ENCODE measurements around the gene SLC15A1. TPM values are rescaled to one million over a fixed set of nuclear protein-coding genes. Genes with fewer than 3 reads are reported as not detected.
A peak's percentile ranks its signal among the peaks of the same experiment; 100 is the strongest.

The SLC15A1 gene
- total RNA-seq, 2 experiments from 2014 or later: not detected

- BruUV-seq (replicated peaks): no TSS peak
- Histone ChIP-seq H4K20me1 (ENCODE audit: insufficient read depth, low read length) (no peaks in the 10 kb centered on the region), H3K4me2 (ENCODE audit: low read length) (no peak overlapping the region), H2AFZ (ENCODE audit: low read length) (no peak overlapping the region), H3K27ac (ENCODE audit: low read depth, low read length, poor library complexity, severe bottlenecking) (no peak overlapping the region), H3K36me3 (ENCODE audit: insufficient read depth, low read length) (no peaks in the 10 kb centered on the region), H3K4me1 (ENCODE audit: insufficient read depth, low read length, poor library complexity, severe bottlenecking) (no peaks in the 10 kb centered on the region), H3K9me2 (ENCODE audit: insufficient read depth, low read length) (no peaks in the 10 kb centered on the region), H3K79me2 (ENCODE audit: insufficient read depth, low read depth, low read length) (no peaks in the 10 kb centered on the region), H3K4me3 (ENCODE audit: low read depth, low read length, poor library complexity, severe bottlenecking) (no peak overlapping the region), H3K9me3 (ENCODE audit: low read length) (no peaks in the 10 kb centered on the region)
- DNase-seq (ENCODE audit: low spot score): peak; percentile 56
- TF ChIP-seq CTCF (conservative IDR thresholded peaks at IDR 0.05; ENCODE audit: low read length) (peak; percentile 82), EZH2phosphoT487 (IDR thresholded peaks at IDR 0.05; ENCODE audit: borderline replicate concordance, low read depth, low read length) (no peak)
- intact Hi-C loops (cut with micrococcal nuclease; ENCODE audit: unreplicated experiment): loop anchor here (1.0 to 5.0 kb wide), 3 partner anchors 170 to 816 kb away; no protein-coding TSS in a partner anchor
- POLR2A ChIA-PET: no interaction called here
- CTCF ChIA-PET (ENCODE audit: unreplicated experiment): no interaction called here
Observed at GRCh38 chr13:98672947-98673613, 79.4 kb downstream of the SLC15A1 start.

GRCh38 chr13:98668155-98668554, 84.3 kb downstream of the SLC15A1 start:
- Histone ChIP-seq H3K36me3 (ENCODE audit: insufficient read depth, low read length) (no peaks in the 10 kb centered on the region), H2AFZ (ENCODE audit: low read length) (no peak overlapping the region), H3K27ac (ENCODE audit: low read depth, low read length, poor library complexity, severe bottlenecking) (no peak overlapping the region), H3K4me1 (ENCODE audit: insufficient read depth, low read length, poor library complexity, severe bottlenecking) (no peaks in the 10 kb centered on the region), H3K4me3 (ENCODE audit: low read depth, low read length, poor library complexity, severe bottlenecking) (no peak overlapping the region), H3K79me2 (ENCODE audit: insufficient read depth, low read depth, low read length) (no peaks in the 10 kb centered on the region), H3K4me2 (ENCODE audit: low read length) (no peak overlapping the region), H3K9me3 (ENCODE audit: low read length) (no peaks in the 10 kb centered on the region), H3K9me2 (ENCODE audit: insufficient read depth, low read length) (no peaks in the 10 kb centered on the region), H4K20me1 (ENCODE audit: insufficient read depth, low read length) (no peaks in the 10 kb centered on the region)
- ChIA-PET POLR2A (interaction anchor here (0.6 kb wide), 1 partner anchor 267 kb away, joined by 4 read pairs; no protein-coding TSS in a partner anchor), CTCF (ENCODE audit: unreplicated experiment) (no interaction called here)
- DNase-seq (ENCODE audit: low spot score): no peak
- no TSS peak for BruUV-seq (replicated peaks)
- TF ChIP-seq CTCF (conservative IDR thresholded peaks at IDR 0.05; ENCODE audit: low read length) (no peak), EZH2phosphoT487 (IDR thresholded peaks at IDR 0.05; ENCODE audit: borderline replicate concordance, low read depth, low read length) (no peak)
- intact Hi-C loops (cut with micrococcal nuclease; ENCODE audit: unreplicated experiment): no loop called here

- intact Hi-C loops (cut with micrococcal nuclease; ENCODE audit: unreplicated experiment): no loop called here
- no peak overlapping the region for H3K4me2 ChIP-seq (ENCODE audit: low read length)
- no peak for DNase-seq (ENCODE audit: low spot score)
- no peak overlapping the region for H3K4me3 ChIP-seq (ENCODE audit: low read depth, low read length, poor library complexity, severe bottlenecking)
- H3K27ac ChIP-seq (ENCODE audit: low read depth, low read length, poor library complexity, severe bottlenecking): no peak overlapping the region
- H2AFZ ChIP-seq (ENCODE audit: low read length): no peak overlapping the region
- no peaks in the 10 kb centered on the region for H4K20me1 ChIP-seq (ENCODE audit: insufficient read depth, low read length)
- no peaks in the 10 kb centered on the region for H3K79me2 ChIP-seq (ENCODE audit: insufficient read depth, low read depth, low read length)
- H3K9me2 ChIP-seq (ENCODE audit: insufficient read depth, low read length): no peaks in the 10 kb centered on the region
- no peaks in the 10 kb centered on the region for H3K9me3 ChIP-seq (ENCODE audit: low read length)
- ChIA-PET POLR2A (no interaction called here), CTCF (ENCODE audit: unreplicated experiment) (interaction anchor here (0.6 kb wide), 1 partner anchor 12 kb away, joined by 3 read pairs; no protein-coding TSS in a partner anchor)
- TF ChIP-seq CTCF (conservative IDR thresholded peaks at IDR 0.05; ENCODE audit: low read length) (no peak), EZH2phosphoT487 (IDR thresholded peaks at IDR 0.05; ENCODE audit: borderline replicate concordance, low read depth, low read length) (no peak)
- no TSS peak for BruUV-seq (replicated peaks)
- no peaks in the 10 kb centered on the region for H3K4me1 ChIP-seq (ENCODE audit: insufficient read depth, low read length, poor library complexity, severe bottlenecking)
- no peaks in the 10 kb centered on the region for H3K36me3 ChIP-seq (ENCODE audit: insufficient read depth, low read length)
Observed at GRCh38 chr13:98665638-98665995, 86.9 kb downstream of the SLC15A1 start.

Data from OCI-LY7 (cell line).